ENCODE measurements around the gene CFAP90. TPM values are rescaled to one million over a fixed set of nuclear protein-coding genes. Genes with fewer than 3 reads are reported as not detected.

CFAP90 gene
- total RNA-seq, 4 donors from 2014 or later = 0.88 TPM; not detected in 3

DNA sequence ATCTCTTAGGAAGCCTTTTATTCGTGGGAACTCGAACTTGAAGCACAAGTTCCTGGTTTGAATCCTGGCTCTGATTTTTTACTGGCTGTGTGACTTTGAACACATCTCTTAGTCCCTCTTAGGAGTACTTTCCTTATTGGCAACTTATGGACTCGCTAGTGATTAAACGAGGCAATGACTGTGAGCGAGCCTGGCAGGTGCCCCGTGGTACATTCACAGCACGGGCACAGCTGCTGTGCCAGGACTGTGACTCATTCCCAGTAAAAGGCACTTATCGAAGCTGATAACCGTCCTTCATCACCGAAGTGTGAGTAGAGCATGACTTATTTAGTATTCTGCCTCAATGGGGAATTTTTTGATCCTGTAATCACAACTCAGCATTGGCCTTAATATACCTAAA, 22.7 kb downstream of the CFAP90 start:
- DNase-seq (ENCODE audit: low spot score) (no peak), ATAC-seq (ENCODE audit: low FRiP score) (no peak)
- TF ChIP-seq, protein P1, sequence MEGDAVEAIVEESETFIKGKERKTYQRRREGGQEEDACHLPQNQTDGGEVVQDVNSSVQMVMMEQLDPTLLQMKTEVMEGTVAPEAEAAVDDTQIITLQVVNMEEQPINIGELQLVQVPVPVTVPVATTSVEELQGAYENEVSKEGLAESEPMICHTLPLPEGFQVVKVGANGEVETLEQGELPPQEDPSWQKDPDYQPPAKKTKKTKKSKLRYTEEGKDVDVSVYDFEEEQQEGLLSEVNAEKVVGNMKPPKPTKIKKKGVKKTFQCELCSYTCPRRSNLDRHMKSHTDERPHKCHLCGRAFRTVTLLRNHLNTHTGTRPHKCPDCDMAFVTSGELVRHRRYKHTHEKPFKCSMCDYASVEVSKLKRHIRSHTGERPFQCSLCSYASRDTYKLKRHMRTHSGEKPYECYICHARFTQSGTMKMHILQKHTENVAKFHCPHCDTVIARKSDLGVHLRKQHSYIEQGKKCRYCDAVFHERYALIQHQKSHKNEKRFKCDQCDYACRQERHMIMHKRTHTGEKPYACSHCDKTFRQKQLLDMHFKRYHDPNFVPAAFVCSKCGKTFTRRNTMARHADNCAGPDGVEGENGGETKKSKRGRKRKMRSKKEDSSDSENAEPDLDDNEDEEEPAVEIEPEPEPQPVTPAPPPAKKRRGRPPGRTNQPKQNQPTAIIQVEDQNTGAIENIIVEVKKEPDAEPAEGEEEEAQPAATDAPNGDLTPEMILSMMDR (IDR thresholded peaks at IDR 0.05) = no peak

DNA sequence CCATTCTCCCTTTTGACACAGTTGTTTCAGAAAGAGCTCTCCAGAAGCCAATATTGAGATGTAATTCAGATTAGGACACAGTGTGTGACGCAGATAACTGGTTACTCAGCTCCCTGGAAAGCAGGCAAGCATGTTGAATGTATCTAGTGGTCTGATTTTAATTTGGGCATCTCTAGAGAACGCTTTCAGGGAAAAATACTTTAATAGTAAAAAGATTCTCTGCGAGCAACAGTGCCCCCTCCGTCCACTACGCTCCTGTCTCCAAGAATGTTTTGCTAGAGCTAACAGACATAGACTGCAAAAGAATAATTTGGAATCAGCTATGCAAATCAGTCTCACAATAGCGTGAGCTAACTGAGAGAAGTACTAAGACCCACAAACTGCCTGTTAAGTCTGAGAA, 23.3 kb downstream of the CFAP90 start:
- TF ChIP-seq, protein P1 (IDR thresholded peaks at IDR 0.05) = no peak
- ATAC-seq (ENCODE audit: low FRiP score) = no peak
- no peak for DNase-seq (ENCODE audit: low spot score)

DNA sequence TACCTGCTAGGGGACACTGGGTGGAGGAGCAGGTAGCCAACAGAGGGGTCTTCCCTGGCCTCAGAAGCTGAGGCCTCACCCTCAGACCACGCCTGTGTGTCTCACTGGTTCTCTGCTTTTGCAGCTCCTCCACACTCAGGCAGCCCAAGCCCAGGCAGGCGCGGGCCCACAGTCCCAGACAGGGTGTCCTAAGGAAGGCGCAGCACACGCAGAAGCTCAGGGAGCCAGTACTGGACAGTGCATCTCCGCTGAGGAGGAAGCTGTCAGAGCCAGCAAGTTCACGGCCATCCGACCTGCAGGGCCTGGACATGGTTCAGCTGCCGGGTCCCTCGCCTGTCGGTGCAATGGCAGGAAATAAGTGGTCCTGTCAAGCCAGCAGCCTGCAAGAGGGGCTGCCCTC, 25.3 kb downstream of the CFAP90 start:
- ATAC-seq (ENCODE audit: low FRiP score) = no peak
- no peak for DNase-seq (ENCODE audit: low spot score)
- TF ChIP-seq, protein P1 (IDR thresholded peaks at IDR 0.05) = no peak

DNA sequence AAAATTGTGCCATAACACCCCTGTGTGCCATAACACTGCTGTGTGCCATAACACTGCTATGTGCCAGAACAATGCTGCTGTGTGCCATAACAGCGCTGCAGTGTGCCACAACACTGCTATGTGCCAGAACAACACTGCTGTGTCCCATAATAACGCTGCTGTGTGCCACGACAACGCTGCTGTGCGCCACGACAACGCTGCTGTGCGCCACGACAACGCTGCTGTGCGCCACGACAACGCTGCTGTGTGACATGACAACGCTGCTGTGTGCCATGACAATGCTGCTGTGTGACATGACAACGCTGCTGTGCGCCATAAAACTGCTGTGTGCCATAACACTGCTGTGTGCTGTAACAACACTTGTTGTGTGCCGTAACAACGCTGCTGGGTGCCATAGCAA, 25.9 kb downstream of the CFAP90 start:
- no peak for DNase-seq (ENCODE audit: low spot score)
- TF ChIP-seq, protein P1 (IDR thresholded peaks at IDR 0.05) = no peak
- no peak for ATAC-seq (ENCODE audit: low FRiP score)

DNA sequence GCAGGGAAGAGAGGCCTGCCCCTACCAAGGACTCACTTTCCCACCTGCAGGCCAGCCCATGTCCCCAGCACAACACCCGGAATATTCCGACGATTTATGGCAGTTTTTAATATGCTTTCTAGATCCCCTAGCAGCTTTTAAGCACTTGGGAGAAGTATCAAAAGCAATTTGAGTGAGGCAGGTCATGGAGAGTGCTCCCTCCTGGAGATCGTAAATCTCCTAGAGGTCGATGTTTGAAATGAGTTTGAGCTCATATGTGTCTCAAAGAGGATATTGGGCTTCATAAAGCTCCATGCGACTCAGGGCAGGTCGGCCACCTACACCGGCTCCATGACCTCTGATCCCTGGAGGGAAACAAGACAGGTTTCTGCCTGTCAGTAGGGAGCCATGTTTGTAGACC, 27.3 kb downstream of the CFAP90 start:
- DNase-seq (ENCODE audit: low spot score) (no peak), ATAC-seq (ENCODE audit: low FRiP score) (no peak)
- TF ChIP-seq, protein P1 (IDR thresholded peaks at IDR 0.05) = no peak

DNA sequence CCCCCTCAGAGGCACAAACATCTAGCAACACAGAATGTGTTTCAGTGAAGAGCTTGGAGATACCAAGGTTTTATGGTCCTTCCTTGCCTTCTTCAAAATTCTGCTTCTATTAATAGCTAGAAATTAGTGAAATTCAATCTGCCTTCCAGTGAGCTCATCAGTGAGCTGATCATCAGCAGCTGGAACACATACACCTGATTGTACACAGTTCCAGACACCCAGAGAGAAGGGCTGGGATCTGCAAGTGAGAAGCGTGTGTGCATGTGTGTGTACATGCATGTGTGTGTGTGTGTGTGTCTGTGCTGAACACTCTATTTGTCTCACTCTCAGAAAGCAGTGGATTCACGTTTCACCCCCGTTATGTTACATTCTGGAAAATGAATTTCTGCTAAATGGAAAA, 28.5 kb downstream of the CFAP90 start:
- ATAC-seq (ENCODE audit: low FRiP score) (no peak), DNase-seq (ENCODE audit: low spot score) (no peak)
- TF ChIP-seq, protein P1 (IDR thresholded peaks at IDR 0.05) = no peak

DNA sequence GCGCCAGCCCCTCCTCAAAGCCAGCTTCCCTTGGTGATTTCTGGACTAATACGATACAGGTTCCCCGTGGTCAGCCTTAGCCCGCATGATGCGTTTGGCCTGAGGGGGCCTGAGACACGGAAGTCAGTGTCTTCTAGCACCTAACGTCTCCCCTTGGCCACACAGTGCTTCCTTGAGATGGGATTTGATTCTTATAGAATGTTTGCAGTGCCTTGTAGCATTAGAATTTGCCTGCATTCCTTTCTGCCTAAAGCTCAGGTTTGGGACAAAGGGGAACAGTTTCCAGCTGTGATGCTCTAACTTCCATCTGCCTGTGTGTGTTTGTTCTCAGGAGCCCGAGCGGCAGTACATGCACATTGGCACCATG, 34.4 kb downstream of the CFAP90 start:
- TF ChIP-seq, protein P1 (IDR thresholded peaks at IDR 0.05) = no peak
- DNase-seq (ENCODE audit: low spot score) (no peak), ATAC-seq (ENCODE audit: low FRiP score) (no peak)
